ENCODE results near the gene BPI.

The BPI gene

GRCh38 chr20:38267296-38267695 lies 36.7 kb upstream of the BPI start:
- Histone ChIP-seq H3K36me3 (ENCODE audit: insufficient read depth, low read length) (no peaks in the 10 kb centered on the region), H3K27me3 (ENCODE audit: insufficient read depth, low read length) (no peaks in the 10 kb centered on the region), H3K27ac (ENCODE audit: low read depth, low read length) (no peak overlapping the region), H3K4me3 (ENCODE audit: low read depth, low read length) (no peak overlapping the region), H3K79me2 (ENCODE audit: control insufficient read depth, insufficient read depth, low read length, unreplicated experiment) (no peaks in the 10 kb centered on the region), H2AFZ (ENCODE audit: low read length, unreplicated experiment) (no peak overlapping the region), H3K4me1 (ENCODE audit: control insufficient read depth, insufficient read depth, low read length, unreplicated experiment) (peaks cover 32% of the 10 kb centered on the region)

GRCh38 chr20:38267901-38268514 lies 35.9 kb upstream of the BPI start:
- Histone ChIP-seq H3K4me1 (ENCODE audit: control insufficient read depth, insufficient read depth, low read length, unreplicated experiment) (peaks cover 39% of the 10 kb centered on the region), H3K36me3 (ENCODE audit: insufficient read depth, low read length) (no peaks in the 10 kb centered on the region), H3K27me3 (ENCODE audit: insufficient read depth, low read length) (no peaks in the 10 kb centered on the region), H3K4me3 (ENCODE audit: low read depth, low read length) (no peak overlapping the region), H2AFZ (ENCODE audit: low read length, unreplicated experiment) (no peak overlapping the region), H3K79me2 (ENCODE audit: control insufficient read depth, insufficient read depth, low read length, unreplicated experiment) (no peaks in the 10 kb centered on the region), H3K27ac (ENCODE audit: low read depth, low read length) (no peak overlapping the region)

- Histone ChIP-seq H3K36me3 (ENCODE audit: insufficient read depth, low read length) (no peaks in the 10 kb centered on the region), H3K27me3 (ENCODE audit: insufficient read depth, low read length) (no peaks in the 10 kb centered on the region), H3K27ac (ENCODE audit: low read depth, low read length) (no peak overlapping the region), H3K79me2 (ENCODE audit: control insufficient read depth, insufficient read depth, low read length, unreplicated experiment) (no peaks in the 10 kb centered on the region), H3K4me3 (ENCODE audit: low read depth, low read length) (no peak overlapping the region), H3K4me1 (ENCODE audit: control insufficient read depth, insufficient read depth, low read length, unreplicated experiment) (peaks cover 46% of the 10 kb centered on the region), H2AFZ (ENCODE audit: low read length, unreplicated experiment) (no peak overlapping the region)
Observed at GRCh38 chr20:38269040-38269439, 34.9 kb upstream of the BPI start.

GRCh38 chr20:38269715-38270114 lies 34.2 kb upstream of the BPI start:
- Histone ChIP-seq H3K4me3 (ENCODE audit: low read depth, low read length) (no peak overlapping the region), H3K79me2 (ENCODE audit: control insufficient read depth, insufficient read depth, low read length, unreplicated experiment) (no peaks in the 10 kb centered on the region), H2AFZ (ENCODE audit: low read length, unreplicated experiment) (no peak overlapping the region), H3K27me3 (ENCODE audit: insufficient read depth, low read length) (no peaks in the 10 kb centered on the region), H3K36me3 (ENCODE audit: insufficient read depth, low read length) (no peaks in the 10 kb centered on the region), H3K4me1 (ENCODE audit: control insufficient read depth, insufficient read depth, low read length, unreplicated experiment) (peaks cover 51% of the 10 kb centered on the region), H3K27ac (ENCODE audit: low read depth, low read length) (no peak overlapping the region)

- H3K4me1 ChIP-seq (ENCODE audit: control insufficient read depth, insufficient read depth, low read length, unreplicated experiment) = peaks cover 62% of the 10 kb centered on the region
- H3K36me3 ChIP-seq (ENCODE audit: insufficient read depth, low read length) = no peaks in the 10 kb centered on the region
- peak overlapping the region; percentile 45; the same call in 1 of the 2 replicates for H3K4me3 ChIP-seq (ENCODE audit: low read depth, low read length)
- no peaks in the 10 kb centered on the region for H3K27me3 ChIP-seq (ENCODE audit: insufficient read depth, low read length)
- no peaks in the 10 kb centered on the region for H3K79me2 ChIP-seq (ENCODE audit: control insufficient read depth, insufficient read depth, low read length, unreplicated experiment)
- H2AFZ ChIP-seq (ENCODE audit: low read length, unreplicated experiment) = no peak overlapping the region
- peak overlapping the region; percentile 80 for H3K27ac ChIP-seq (ENCODE audit: low read depth, low read length)
Observed at GRCh38 chr20:38270869-38271605, 32.9 kb upstream of the BPI start.

- Histone ChIP-seq H2AFZ (ENCODE audit: low read length, unreplicated experiment) (no peak overlapping the region), H3K4me1 (ENCODE audit: control insufficient read depth, insufficient read depth, low read length, unreplicated experiment) (peaks cover 64% of the 10 kb centered on the region), H3K79me2 (ENCODE audit: control insufficient read depth, insufficient read depth, low read length, unreplicated experiment) (no peaks in the 10 kb centered on the region), H3K27me3 (ENCODE audit: insufficient read depth, low read length) (no peaks in the 10 kb centered on the region), H3K36me3 (ENCODE audit: insufficient read depth, low read length) (no peaks in the 10 kb centered on the region), H3K27ac (ENCODE audit: low read depth, low read length) (peak overlapping the region; percentile 80), H3K4me3 (ENCODE audit: low read depth, low read length) (peak overlapping the region; percentile 45; the same call in 1 of the 2 replicates)
Observed at GRCh38 chr20:38271608-38272120, 32.3 kb upstream of the BPI start.

GRCh38 chr20:38272398-38272797 lies 31.6 kb upstream of the BPI start:
- H2AFZ ChIP-seq (ENCODE audit: low read length, unreplicated experiment) = peak overlapping the region; percentile 56
- no peaks in the 10 kb centered on the region for H3K27me3 ChIP-seq (ENCODE audit: insufficient read depth, low read length)
- peaks cover 63% of the 10 kb centered on the region for H3K4me1 ChIP-seq (ENCODE audit: control insufficient read depth, insufficient read depth, low read length, unreplicated experiment)
- H3K79me2 ChIP-seq (ENCODE audit: control insufficient read depth, insufficient read depth, low read length, unreplicated experiment) = no peaks in the 10 kb centered on the region
- H3K36me3 ChIP-seq (ENCODE audit: insufficient read depth, low read length) = no peaks in the 10 kb centered on the region
- H3K27ac ChIP-seq (ENCODE audit: low read depth, low read length) = peak overlapping the region; percentile 80
- peak overlapping the region; percentile 45; the same call in 1 of the 2 replicates for H3K4me3 ChIP-seq (ENCODE audit: low read depth, low read length)

- peak overlapping the region; percentile 56 for H2AFZ ChIP-seq (ENCODE audit: low read length, unreplicated experiment)
- H3K4me1 ChIP-seq (ENCODE audit: control insufficient read depth, insufficient read depth, low read length, unreplicated experiment) = peaks cover 61% of the 10 kb centered on the region
- no peaks in the 10 kb centered on the region for H3K27me3 ChIP-seq (ENCODE audit: insufficient read depth, low read length)
- H3K27ac ChIP-seq (ENCODE audit: low read depth, low read length) = peak overlapping the region; percentile 80
- no peaks in the 10 kb centered on the region for H3K36me3 ChIP-seq (ENCODE audit: insufficient read depth, low read length)
- peak overlapping the region; percentile 5; the same call in 1 of the 2 replicates for H3K4me3 ChIP-seq (ENCODE audit: low read depth, low read length)
- H3K79me2 ChIP-seq (ENCODE audit: control insufficient read depth, insufficient read depth, low read length, unreplicated experiment) = no peaks in the 10 kb centered on the region
Observed at GRCh38 chr20:38272961-38273360, 31.0 kb upstream of the BPI start.

- Histone ChIP-seq H3K27ac (ENCODE audit: low read depth, low read length) (peak overlapping the region; percentile 89), H3K36me3 (ENCODE audit: insufficient read depth, low read length) (no peaks in the 10 kb centered on the region), H3K79me2 (ENCODE audit: control insufficient read depth, insufficient read depth, low read length, unreplicated experiment) (no peaks in the 10 kb centered on the region), H2AFZ (ENCODE audit: low read length, unreplicated experiment) (no peak overlapping the region), H3K4me1 (ENCODE audit: control insufficient read depth, insufficient read depth, low read length, unreplicated experiment) (peaks cover 62% of the 10 kb centered on the region), H3K27me3 (ENCODE audit: insufficient read depth, low read length) (no peaks in the 10 kb centered on the region), H3K4me3 (ENCODE audit: low read depth, low read length) (peak overlapping the region; percentile 52; the same call in 1 of the 2 replicates)
Observed at GRCh38 chr20:38275815-38276550, 28.0 kb upstream of the BPI start.

- Histone ChIP-seq H3K36me3 (ENCODE audit: insufficient read depth, low read length) (no peaks in the 10 kb centered on the region), H3K27ac (ENCODE audit: low read depth, low read length) (no peak overlapping the region), H3K4me1 (ENCODE audit: control insufficient read depth, insufficient read depth, low read length, unreplicated experiment) (peaks cover 50% of the 10 kb centered on the region), H3K27me3 (ENCODE audit: insufficient read depth, low read length) (no peaks in the 10 kb centered on the region), H3K79me2 (ENCODE audit: control insufficient read depth, insufficient read depth, low read length, unreplicated experiment) (no peaks in the 10 kb centered on the region), H2AFZ (ENCODE audit: low read length, unreplicated experiment) (no peak overlapping the region), H3K4me3 (ENCODE audit: low read depth, low read length) (no peak overlapping the region)
Observed at GRCh38 chr20:38277285-38277684, 26.7 kb upstream of the BPI start.

Data from ACC112 (cell line).